Activated CD4-positive, CD25-positive, alpha-beta regulatory T cell treated with anti-CD3 and anti-CD28 coated beads, Interleukin-2, amount 50 U/mL, for 16 hours (primary cell): ENCODE data around the gene MAGEB1.

Experiments used
- DNase-seq: peaks from one replicate; pipeline ENCODE4 v3.0.0-alpha.2; 2020; ENCODE audit warnings: low read depth, low spot score

Gene MAGEB1, protein sequence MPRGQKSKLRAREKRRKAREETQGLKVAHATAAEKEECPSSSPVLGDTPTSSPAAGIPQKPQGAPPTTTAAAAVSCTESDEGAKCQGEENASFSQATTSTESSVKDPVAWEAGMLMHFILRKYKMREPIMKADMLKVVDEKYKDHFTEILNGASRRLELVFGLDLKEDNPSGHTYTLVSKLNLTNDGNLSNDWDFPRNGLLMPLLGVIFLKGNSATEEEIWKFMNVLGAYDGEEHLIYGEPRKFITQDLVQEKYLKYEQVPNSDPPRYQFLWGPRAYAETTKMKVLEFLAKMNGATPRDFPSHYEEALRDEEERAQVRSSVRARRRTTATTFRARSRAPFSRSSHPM

DNA sequence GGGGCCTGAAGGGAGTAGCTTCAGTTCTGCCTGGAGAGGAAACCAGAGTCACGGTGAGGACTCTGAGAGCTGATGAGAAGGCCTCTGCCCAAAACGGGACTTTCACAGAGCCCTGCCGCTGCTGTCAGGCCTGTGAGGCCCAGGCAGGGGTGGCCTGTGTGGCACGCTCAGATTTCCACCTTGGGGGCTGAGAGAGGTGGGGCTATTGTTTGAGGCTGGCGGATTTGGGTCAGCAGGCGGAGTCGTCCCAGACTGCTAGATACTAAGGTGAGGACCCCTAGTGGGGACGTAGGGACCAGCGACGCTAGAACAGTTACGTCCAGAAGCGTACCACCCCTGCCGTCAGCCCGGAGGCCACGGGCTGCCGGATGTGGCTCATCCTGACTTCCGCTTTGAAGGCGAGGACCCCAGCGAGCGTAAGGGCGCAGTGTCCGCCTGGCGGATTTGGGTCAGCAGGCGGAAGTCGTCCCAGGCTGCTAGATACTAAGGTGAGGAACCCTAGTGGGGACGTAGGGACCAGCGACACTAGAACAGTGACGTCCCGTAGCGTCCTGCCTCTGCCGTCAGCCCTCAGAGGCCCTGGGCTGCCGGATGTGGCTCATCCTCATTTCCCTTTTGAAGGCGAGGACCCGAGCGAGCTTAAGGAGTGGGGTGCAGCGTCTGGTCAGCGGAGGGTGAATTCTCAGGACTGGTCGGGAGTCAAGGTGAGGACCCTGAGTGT is at the start of gene MAGEB1:
TSS of gene MAGEB1 (plus strand) at position 378 of the 721 bp plus-strand sequence. CDS start 3,348 bp downstream, outside the sequence.
- no peak for DNase-seq

DNA sequence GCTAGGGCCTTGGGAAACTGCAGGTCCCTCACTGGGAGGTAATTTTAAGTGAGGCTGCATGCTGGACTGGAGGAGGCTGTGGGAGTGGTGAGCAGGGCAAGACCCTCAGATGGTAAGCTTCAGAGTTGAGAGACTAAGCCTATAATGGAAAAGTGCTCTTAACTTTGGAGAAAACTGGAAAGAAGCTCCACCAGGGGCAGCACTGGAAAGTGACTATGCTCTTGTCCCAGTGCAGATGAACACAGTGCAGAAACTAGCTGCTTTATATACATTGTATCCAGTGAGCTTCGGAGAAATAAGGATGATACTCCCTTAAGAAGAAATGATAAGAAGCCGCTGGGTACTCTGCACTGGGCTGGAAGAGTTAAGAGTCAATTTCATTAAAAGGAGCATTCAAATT is 34.8 kb upstream of the MAGEB1 start:
- DNase-seq: no peak

DNA sequence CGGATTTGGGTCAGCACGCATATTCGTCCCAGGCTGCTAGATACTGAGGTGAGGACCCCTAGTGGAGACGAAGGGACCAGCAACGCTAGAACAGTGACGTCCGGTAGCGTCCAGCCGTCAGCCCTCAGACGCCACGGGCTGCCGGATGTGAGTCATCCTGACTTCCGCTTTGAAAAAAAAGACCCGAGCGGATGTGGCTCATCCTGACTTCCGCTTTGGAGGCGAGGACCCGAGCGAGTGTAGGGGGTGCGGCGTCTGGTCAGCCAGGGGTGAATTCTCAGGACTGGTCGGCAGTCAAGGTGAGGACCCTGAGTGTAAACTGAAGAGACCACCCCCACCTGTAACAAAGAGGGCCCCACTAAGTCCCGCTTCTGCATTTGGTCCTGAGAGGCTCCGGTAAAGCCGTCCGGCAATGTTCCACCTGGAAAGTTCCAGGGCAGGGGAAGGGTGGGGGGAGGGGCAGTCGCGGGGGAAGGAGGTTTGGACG is 31.5 kb upstream of the MAGEB1 start, which contains the start of gene MAGEB2:
TSS of gene MAGEB2 (plus strand) at position 207 of the 487 bp plus-strand sequence. CDS start 3,018 bp downstream, outside the sequence.
- no peak for DNase-seq

DNA sequence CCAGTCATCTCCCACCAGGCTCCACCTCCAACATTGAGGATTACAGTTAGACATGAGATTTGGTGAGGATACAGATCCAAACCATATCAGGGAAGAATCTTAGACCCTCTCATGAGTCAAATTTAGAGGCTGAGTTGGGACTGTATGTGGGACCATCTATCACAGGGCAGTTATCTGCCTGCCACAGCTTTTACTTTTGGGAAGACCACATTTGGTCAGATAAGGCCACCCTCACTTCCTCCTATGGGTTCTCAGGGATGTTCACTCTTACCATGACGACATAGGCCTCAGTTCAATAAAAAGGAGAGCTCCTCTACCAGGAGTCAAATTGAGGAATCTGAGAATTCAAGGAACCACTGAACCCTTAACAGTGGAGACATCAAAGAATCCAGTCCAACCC is 29.5 kb upstream of the MAGEB1 start:
- no peak for DNase-seq

DNA sequence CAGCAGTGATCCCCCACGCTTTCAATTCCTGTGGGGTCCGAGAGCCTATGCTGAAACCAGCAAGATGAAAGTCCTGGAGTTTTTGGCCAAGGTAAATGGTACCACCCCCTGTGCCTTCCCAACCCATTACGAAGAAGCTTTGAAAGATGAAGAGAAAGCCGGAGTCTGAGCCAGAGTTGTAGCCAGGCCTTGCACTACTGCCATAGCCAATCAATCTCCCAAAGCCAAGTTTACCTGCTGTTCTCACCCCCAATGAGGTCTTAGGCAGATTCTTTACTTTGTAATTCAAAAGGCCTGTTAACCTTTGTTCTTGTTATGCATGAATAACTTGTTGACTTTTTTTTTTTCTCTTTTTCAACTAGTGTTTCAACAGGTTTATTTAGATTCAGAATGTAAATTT is 27.6 kb upstream of the MAGEB1 start:
- no peak for DNase-seq

DNA sequence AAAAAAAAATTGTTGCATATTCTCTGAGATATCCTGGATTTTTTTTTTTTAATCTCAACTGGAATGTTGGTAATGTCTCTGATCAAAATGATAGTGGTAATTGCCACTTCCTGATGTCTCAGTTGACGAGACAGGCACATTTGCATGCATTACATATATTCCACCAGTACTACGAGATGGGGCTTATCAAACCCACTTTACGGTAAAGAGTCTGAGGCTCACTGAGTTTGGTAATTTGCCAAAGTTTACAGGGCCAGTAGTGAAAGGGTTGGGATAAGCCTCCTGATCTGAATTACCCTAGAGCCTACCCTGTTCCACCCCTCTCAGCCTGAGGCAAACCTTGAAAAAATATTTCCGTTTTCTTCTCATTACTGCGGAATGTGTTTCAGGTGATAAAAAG is 26.3 kb upstream of the MAGEB1 start:
- DNase-seq: no peak

DNA sequence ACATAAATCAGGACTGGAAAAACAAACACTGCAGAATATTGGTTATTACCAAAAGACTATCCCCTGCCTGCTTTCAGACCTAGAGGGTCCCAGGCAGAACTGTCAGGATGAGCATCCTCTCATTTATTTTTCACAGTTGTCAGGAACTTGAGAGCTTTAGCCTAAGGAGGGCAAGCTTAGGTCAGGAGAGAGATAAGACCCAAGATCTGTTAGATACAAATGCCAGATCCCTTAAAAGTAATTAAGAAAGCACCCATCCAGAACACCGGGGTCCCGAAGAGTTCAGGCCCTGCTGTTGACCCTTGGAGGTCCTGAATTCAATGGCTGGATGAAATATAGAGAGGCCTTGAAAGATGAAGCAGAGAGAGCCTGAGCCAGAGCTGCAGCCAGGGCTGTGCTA is 22.4 kb upstream of the MAGEB1 start:
- DNase-seq: no peak

DNA sequence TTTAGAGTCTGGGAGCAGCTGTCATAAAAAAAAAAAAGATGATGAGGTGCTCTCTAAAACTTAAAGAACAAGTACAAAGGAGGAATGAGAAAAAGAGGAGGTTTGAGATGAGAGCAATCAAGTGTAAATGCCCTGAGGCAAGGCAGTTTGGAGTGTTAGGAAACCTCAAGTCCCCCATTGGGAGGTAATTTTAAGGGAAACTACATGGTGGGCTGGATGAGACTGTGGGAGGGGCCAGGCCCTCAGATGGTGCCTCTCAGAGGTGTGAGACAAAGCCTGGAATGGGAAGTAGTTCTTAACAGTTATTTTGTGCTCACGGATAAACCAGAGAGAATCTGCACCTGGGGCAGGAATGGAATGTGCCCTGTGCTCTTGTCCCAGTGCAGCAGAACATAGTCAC is 18.4 kb upstream of the MAGEB1 start:
- no peak for DNase-seq

DNA sequence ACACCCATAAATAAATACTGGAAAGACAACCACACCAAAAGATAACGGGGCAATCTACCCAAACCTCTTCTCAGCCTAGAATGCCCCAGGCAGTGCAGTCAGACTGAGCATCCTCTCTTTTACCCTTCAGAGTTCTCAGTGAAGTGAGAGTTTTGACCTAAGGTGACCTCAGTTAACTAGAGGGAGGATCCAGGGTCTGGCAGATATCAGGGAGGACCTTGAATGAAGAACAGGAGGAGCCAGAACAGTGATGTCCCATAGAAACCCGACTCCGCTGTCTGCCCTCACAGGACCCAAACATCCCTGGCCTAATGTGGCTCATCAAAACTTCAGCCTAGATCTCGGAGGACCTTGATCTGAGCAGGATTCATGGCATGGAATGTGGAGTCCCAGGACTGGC is 16.6 kb upstream of the MAGEB1 start, which contains the start of gene MAGEB3:
TSS of gene MAGEB3 (plus strand) at position 263 of the 400 bp plus-strand sequence. CDS start 5,268 bp downstream, outside the sequence.
- no peak for DNase-seq

DNA sequence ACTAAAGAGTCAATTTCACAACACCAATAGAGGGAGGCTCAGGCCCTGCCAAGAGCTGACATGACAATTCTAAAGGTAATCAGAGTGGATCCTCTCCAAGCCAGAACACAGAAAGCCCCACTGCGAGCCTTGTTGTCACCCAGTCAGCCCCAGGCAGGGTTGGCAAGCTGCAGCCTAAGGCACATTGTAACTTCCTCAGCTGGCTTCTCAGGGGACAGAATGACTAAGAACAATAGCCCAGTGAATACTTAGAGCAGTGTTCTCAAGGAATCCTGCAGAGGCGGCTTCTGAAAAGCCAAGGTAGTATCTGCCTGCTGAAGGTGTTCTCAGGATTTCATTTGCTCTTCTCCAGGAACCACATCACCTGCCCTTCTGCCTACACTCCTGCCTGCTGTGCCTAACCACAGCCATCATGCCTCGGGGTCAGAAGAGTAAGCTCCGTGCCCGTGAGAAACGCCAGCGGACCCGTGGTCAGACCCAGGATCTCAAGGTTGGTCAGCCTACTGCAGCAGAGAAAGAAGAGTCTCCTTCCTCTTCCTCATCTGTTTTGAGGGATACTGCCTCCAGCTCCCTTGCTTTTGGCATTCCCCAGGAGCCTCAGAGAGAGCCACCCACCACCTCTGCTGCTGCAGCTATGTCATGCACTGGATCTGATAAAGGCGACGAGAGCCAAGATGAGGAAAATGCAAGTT is 5.1 kb upstream of the MAGEB1 start, which contains the start of gene MAGEB4:
TSS of gene MAGEB4 (plus strand) at position 277 of the 692 bp plus-strand sequence. CDS start at position 413, 136 bp downstream.
- DNase-seq: no peak

DNA sequence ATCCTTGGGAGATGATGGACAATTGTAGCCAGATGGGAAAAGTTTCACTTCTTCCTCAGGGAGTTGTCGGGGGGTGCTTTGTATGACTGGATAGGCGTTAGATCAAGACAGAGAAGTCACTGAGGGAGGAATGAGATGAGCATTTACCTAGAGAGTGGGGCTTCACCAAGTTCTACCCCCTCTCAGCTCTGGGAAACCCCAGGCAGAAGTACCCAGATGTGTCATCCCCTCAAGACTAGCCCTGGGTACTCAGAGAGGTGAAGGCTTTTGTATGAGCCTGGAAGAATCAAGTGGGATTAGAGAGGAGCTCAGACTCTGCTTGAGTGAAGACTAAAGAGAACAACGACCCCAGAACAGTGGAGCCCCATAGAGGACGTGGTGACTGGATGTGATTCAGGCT is 1.9 kb downstream of the MAGEB1 start:
- DNase-seq: no peak

DNA sequence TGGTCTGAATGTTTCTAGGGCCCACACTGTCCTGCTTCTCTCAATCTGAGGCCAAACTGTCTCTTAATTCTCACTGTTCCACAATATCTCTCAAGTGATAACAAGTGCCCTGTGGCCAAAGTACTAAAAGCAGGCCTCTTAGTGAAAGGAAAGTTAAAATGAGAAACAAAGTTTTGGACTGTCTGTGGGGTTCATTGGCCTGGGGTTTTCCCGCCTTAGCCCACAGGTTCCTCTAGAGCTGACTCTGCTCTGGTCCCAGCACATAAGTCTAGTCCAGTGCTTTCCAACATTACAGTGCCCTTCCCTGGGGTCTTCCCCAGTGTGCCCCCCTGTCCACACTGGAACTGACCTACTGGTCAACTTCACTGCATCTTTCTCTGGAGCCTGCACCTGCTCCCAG is 6.3 kb downstream of the MAGEB1 start:
- no peak for DNase-seq

DNA sequence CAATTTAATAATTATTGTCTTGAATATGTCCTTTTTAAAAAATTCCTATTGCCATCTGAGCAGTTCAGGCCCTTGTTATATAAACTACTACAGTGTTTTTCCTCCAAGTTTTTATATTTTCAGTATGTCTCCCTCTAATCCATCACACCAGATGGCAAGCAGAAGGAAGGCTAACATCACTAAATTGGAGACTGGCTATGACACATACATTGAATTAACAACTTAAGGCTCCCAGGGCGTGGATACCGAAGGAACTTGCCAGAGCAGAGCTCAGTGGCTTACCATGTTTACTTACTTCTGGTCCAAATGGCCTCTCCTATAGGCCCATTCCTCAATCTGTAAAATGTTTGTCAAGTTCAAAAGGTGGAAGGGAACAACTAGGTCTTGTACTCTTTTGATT is 13.0 kb downstream of the MAGEB1 start:
- no peak for DNase-seq

DNA sequence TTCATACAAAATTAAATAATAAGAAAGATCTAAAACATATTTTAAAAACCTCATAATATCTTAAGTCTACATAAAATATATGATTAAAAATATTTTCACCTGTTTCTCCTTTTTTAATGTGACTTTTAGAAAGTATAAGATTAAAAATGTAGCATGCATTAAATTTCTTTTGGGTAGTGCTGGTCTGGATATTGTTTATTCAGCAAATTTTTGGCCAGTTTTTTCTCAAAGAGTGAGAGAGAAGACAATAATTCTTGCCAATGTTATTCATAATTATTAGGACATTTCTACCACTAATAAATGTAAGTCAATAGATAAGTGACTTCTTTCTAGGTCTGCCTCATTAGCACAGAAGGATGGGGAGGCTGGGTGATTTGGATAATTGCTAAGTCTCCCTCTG is 14.1 kb downstream of the MAGEB1 start:
- no peak for DNase-seq

DNA sequence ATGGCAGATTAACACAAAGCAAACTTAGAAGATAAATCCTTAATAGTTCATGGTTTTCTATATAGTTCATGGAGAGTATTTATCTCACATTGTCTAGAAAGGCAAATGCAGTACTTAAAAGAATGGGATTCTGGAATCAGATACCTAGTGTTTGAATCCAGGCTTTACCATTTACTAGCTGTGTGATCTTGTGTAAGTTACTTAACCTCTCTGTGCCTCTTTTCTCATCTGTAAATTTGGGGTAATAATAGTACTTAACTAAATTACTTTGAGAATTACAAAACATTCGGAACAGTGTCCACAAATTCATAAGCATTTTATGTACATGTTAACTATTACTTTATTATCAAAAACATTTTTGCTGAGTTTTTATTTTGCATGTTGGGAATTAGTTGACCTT is 15.8 kb downstream of the MAGEB1 start:
- no peak for DNase-seq

DNA sequence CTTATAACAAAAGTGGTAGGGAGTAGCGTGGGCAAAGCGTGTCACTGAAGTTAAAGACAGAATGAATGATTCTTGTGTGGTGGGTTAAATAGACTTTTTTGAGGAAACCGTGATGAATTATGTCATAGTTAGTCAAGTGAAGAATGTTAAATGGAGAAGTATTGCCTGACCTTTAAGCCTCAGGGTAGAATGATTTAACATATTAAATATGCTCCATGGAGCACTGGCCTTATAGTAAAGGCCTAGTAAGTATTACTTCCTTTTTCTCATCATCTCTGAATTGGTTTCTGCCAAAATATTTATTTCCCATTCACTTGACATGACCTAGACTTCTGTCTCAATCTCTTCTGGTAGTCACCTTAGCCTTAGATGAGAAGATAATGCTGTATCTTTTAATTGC is 23.7 kb downstream of the MAGEB1 start:
- no peak for DNase-seq

DNA sequence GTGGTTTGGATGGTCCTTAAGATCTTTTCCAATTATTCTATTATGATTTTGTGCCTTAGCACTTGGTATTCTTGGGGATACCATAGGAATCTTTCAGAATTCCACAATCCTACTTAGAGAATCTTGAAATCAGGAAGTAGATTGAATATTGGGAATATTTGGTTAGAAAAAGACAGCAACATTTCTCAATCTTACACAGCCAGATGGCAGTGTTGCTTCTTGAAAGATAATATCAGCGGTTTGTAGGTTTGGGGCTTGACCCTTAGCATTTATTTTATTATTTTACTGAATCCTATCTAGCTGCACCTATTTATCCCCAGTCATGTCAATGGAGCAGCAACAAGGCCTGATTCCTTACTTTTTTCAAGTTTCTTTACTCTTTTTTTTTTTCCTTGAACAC is 28.6 kb downstream of the MAGEB1 start:
- no peak for DNase-seq

DNA sequence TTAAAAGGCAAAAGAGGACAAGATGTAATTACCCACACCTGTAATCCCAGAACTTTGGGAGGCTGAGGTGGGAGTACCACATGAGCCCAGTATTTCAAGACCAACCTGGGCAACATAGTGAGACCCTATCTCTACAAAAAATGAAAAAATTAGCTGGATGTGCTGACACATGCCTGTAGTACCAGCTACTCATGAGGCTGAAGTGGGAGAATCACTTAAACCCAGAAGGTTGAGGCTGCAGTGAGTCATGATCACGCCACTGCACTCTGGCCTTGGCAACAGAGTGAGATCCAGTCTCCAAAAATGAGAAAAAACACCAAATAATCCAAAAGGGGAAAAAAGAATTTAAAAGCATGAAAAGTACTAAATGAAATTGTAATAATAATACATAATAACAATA is 31.4 kb downstream of the MAGEB1 start:
- DNase-seq: no peak

DNA sequence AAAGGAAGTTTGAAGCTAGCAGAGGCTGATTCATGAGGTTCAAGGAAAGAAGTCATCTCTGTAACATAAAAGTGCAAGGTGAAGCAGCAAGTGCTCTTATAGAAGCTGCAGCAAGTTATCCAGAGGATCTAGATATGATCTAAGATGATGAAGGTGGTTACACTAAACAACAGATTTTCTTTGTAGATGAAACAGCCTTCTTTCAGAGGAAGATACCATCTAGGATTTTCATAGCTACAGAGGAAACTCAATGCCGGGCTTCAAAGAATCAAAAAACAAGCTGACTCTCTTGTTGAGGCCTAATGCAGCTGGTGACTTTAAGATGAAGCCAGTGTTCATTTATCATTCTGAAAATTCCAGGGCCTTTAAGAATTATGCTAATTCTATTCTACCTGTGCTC is 33.5 kb downstream of the MAGEB1 start:
- no peak for DNase-seq

DNA sequence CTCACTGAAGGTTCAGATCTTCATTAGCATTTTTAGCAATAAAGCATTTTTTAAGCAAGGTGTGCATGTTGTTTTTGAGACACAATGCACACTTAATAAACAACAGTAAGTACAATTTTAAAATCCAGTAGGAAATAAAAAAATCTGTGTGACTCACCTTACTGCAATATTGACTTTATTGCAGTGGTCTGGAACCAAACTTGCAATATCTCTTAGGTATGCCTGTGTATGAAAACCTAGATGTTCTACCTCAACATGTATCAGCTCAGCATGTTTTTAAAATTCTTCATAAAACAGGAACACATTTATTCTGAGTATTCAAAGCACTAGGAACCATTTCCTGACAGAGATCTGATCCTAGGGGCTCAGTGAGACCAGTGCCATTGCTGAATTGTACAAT is 35.6 kb downstream of the MAGEB1 start:
- DNase-seq: no peak

DNA sequence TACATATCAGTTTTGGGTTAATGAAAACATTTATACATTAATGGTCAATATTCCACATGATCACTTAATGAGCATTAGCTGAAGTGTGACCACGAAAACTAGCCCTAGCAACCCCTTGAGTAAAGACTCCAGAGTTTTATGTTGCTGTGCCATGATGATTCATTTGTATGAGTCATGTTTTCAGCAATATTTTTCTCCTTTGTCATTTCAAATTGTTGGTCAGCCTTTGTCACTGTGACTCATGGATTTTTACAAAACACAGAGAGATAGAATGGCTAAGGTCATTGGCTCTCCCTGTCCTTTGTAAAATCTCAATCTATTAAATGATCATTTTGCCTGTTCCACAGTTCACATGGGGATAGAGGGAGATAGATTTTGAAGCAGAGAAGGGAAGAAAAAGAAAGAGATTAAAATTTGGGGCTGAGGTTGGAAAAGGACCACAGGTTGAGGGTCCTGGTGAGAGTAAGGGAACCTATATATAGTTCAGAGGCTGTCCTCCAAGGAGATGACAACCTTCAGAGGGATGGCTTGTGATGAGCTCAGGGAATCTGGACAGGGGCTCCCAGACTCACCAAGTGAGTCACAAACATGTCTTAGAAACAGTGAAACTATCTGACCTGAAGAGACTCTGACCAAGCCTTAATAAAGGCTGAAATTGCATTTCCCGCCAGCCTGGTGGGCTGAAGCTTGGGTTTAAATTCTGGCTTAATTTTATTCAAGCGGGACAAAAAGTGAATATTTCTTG is 36.7 kb downstream of the MAGEB1 start:
- no peak for DNase-seq
